22Rv1 (cell line): ENCODE data around the gene CAPS2.

ENCODE experiments used
- H3K27ac ChIP-seq: fragments of 450-650 bp; 2 replicates; pipeline ENCODE4 v1.5.1; 2017
- CTCF ChIP-seq: fragments of 450-650 bp; IDR thresholded peaks from 2 replicates; pipeline ENCODE4 v1.5.1; 2017; ENCODE audit warnings: mild to moderate bottlenecking
- ZFX ChIP-seq: fragments of 450-650 bp; IDR thresholded peaks from 2 replicates; pipeline ENCODE4 v1.6.1; 2017; ENCODE audit warnings: antibody characterized with exemption, borderline replicate concordance

The CAPS2 gene

DNA sequence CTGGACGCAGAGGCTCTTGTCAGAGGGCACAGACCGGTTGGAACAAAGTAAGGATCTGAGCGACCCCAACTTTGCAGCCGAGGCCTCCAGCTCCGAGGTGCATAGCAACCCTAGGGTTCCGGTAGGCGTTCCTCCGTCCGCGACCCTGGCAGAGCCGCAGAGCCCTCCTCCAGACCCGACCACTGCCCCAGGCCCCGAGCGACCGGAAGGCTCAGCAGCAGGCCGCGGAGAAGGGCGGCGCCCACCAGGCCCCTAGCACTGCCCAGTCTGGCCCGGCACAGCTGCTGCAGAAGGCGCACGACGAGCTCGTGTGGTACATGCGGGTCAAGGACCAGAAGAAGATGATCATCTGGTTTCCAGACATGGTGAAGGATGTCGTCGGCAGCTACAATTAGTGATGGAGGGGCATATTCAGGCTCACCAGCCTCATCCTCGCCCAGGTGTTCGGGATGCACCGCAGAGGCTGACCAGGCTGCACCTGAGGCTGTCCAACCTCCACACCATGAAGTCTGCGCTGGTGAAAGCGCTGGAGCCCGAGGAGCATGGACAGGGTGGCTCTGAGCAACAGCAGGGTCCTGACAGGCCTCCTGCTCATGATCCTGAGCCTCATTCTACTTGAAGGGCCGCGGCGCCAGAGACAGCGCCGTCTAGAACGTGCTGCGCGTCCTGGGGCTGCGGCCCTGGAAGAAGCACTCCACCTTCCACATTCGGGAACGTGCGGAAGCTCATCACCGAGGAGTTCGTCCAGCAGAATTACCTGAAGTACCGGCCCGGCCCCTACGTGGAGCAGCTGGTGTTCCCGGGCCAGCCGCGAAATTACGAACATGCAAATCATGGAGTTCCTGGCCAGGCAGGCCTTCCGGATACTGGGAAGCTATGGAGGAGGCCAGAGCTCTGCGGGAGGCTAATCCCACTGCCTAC is 24.5 kb downstream of the CAPS2 start:
- H3K27ac ChIP-seq: no peak overlapping the region
- TF ChIP-seq CTCF (no peak), ZFX (no peak)

DNA sequence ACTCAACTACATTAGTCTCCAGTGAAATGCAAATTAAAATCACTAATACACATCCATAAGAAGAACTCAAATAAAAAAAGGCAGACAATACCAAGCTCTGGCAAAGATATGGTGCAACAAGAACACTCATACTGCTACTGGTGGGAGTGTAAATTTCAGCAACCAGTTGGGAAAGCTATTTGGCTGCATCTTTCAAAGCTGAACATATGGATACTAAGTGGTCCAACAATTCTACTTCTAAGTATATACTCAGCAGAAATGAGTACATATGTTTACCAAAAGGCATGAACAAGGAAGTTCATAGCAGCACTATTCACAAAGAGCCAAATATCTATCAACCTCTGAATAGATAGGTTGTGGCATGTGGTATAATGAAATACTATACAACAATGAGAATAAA is 27.3 kb downstream of the CAPS2 start:
- TF ChIP-seq CTCF: no peak
- TF ChIP-seq ZFX: no peak
- H3K27ac ChIP-seq: no peak overlapping the region

- H3K27ac ChIP-seq: no peak overlapping the region
- TF ChIP-seq CTCF (no peak), ZFX (no peak)
These were observed 27.9 kb downstream of the CAPS2 start for GRCh38 chr12:75302225-75302624.

DNA sequence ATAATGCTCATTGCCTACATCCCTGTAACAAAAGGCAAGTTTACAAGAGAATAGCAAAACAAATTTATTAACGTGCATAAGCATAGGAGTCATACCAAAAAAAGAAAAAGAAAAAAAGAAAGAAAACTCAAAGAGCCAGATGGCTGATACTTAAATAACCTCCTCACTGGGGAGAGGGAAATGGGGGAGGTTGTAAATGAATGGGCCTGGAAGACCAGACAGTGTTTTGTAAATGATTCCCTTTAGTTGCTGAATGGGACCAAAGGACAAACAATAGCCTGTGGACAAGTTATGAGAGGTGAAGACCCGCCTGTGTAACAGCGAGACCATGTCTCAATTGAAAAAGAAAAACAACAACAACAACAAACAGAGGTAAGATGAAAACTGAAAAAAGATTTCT is 35.3 kb downstream of the CAPS2 start:
- no peak for TF ChIP-seq ZFX
- no peak for TF ChIP-seq CTCF
- H3K27ac ChIP-seq: no peak overlapping the region

DNA sequence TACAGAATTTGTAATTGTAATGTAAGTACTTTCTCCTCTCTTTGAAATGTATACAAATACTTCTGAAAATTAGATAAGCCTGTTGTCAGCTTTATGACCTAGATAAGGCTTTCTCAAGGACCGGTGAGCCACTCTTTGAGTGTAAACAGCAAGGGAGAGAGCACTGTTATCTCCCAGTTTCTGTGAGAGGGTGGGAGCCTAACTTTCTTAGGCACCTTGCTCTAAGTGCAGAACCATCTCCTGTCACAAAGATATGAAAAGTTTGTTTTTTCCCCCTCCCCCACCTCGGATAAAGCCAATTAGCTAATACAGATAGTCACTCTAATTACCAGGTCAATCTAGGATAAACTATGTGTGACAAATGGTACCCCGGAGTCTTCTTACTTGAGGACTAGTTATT is 35.8 kb downstream of the CAPS2 start:
- TF ChIP-seq CTCF (no peak), ZFX (no peak)
- H3K27ac ChIP-seq: no peak overlapping the region

DNA sequence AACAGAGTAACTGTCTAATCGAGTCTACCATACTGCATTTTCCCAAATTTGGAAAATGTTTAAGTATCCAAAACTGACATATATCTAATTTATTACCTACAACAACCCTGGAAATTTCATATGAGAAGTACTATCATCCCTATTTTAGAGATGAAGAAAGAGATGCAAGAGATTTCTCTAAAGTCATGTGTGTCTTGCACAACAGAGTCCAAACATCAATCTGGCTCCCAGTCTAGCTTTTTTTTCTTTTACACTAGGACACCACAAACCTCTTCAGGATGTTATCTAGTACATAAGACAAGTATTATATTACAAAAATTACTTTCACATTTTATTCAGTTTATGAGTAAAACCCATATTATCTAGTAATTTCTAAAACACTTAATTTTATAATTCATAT is 39.1 kb downstream of the CAPS2 start:
- H3K27ac ChIP-seq: no peak overlapping the region
- TF ChIP-seq CTCF (no peak), ZFX (no peak)

- TF ChIP-seq ZFX (no peak), CTCF (peak; percentile 54)
- H3K27ac ChIP-seq: no peak overlapping the region
These were observed 40.4 kb downstream of the CAPS2 start for GRCh38 chr12:75289753-75290152.
